ENCODE measurements around the gene OSBP.

GRCh38 chr11:59574932-59575502, 40.6 kb downstream of the OSBP start:
- TF ChIP-seq, protein P1, sequence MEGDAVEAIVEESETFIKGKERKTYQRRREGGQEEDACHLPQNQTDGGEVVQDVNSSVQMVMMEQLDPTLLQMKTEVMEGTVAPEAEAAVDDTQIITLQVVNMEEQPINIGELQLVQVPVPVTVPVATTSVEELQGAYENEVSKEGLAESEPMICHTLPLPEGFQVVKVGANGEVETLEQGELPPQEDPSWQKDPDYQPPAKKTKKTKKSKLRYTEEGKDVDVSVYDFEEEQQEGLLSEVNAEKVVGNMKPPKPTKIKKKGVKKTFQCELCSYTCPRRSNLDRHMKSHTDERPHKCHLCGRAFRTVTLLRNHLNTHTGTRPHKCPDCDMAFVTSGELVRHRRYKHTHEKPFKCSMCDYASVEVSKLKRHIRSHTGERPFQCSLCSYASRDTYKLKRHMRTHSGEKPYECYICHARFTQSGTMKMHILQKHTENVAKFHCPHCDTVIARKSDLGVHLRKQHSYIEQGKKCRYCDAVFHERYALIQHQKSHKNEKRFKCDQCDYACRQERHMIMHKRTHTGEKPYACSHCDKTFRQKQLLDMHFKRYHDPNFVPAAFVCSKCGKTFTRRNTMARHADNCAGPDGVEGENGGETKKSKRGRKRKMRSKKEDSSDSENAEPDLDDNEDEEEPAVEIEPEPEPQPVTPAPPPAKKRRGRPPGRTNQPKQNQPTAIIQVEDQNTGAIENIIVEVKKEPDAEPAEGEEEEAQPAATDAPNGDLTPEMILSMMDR (conservative IDR thresholded peaks at IDR 0.05; ENCODE audit: low read depth, low read length), result no peak
- TF ChIP-seq EZH2 (IDR thresholded peaks at IDR 0.05; ENCODE audit: low read length, unreplicated experiment), result no peak
